H1 (cell line): ENCODE measurements around the gene GRIP2. TPM values are rescaled to one million over a fixed set of nuclear protein-coding genes. Genes with fewer than 3 reads are reported as not detected.

Experiments
- CTCF ChIA-PET: fragments of 300-600 bp; sonication (Branson Sonifier 250); formaldehyde crosslinking; loops from one replicate; lab custom pipeline; 2021; ENCODE audit not compliant: partially characterized antibody; lab: Charles Lee
- POLR2A ChIA-PET: fragments of 300-600 bp; sonication (Branson Sonifier 250); formaldehyde crosslinking; loops from one replicate; lab custom pipeline; 2021; ENCODE audit warnings: inconsistent platforms; ENCODE audit not compliant: partially characterized antibody; lab: Charles Lee
- DNase-seq, 2 experiments: peaks; one replicate each; pipeline versions ENCODE4 v3.0.0 to v3.0.0-alpha.2; 2010 to 2022; ENCODE audit warnings: low spot score in 2 of 2, low read depth in 1 of 2, mixed read lengths in 1 of 2
- FAIRE-seq: peaks from 2 replicates; lab custom pipeline; 2011; peaks lifted over from hg19 to GRCh38; lab: Jason Lieb, UNC
- H2AFZ ChIP-seq: 2 replicates; pipeline ENCODE4 v1.8.1; 2012; ENCODE audit warnings: low read length, inconsistent platforms
- H2AK5ac ChIP-seq: 2 replicates; pipeline ENCODE4 v1.6.1; 2013; ENCODE audit warnings: low read depth, low read length
- H2BK120ac ChIP-seq: replicated peaks from 2 replicates; pipeline ENCODE3; 2013; ENCODE audit warnings: low read depth, low read length, inconsistent platforms
- H2BK12ac ChIP-seq: 2 replicates; pipeline ENCODE4 v1.6.1; 2013; ENCODE audit warnings: low read depth, low read length
- H2BK15ac ChIP-seq: 2 replicates; pipeline ENCODE4 v1.6.1; 2013; ENCODE audit warnings: low read length
- H2BK20ac ChIP-seq: 2 replicates; pipeline ENCODE4 v1.6.1; 2013; ENCODE audit warnings: low read length
- H2BK5ac ChIP-seq: 2 replicates; pipeline ENCODE4 v1.6.1; 2013; ENCODE audit warnings: low read depth, low read length
- H3K14ac ChIP-seq: 2 replicates; pipeline ENCODE4 v1.6.1; 2013; ENCODE audit warnings: inconsistent platforms; ENCODE audit not compliant: insufficient read length
- H3K18ac ChIP-seq: 2 replicates; pipeline ENCODE4 v1.6.1; 2013; ENCODE audit warnings: low read length; ENCODE audit errors: extremely low read depth
- H3K23ac ChIP-seq: 2 replicates; pipeline ENCODE4 v1.6.1; 2013; ENCODE audit warnings: inconsistent platforms; ENCODE audit not compliant: insufficient read length
- H3K23me2 ChIP-seq: 2 replicates; pipeline ENCODE4 v1.6.1; 2013; ENCODE audit warnings: low read depth, low read length
- H3K27ac ChIP-seq: 2 replicates; pipeline ENCODE4 v1.6.1; 2011; ENCODE audit warnings: low read depth, low read length, inconsistent platforms
- H3K27me3 ChIP-seq, 4 experiments: replicated peaks in 1 of 4; 1 replicate in 1 of 4; 2 replicates in 3 of 4; pipeline versions ENCODE4 v1.6.1 to v1.8.1; 2011 to 2013; ENCODE audit warnings: low read length in 3 of 4, mild to moderate bottlenecking in 3 of 4, inconsistent platforms in 2 of 4, mixed read lengths in 2 of 4, moderate library complexity in 1 of 4; ENCODE audit not compliant: control insufficient read depth in 3 of 4, insufficient read depth in 3 of 4; ENCODE audit errors: extremely low read depth in 1 of 4
- H3K36me3 ChIP-seq, 4 experiments: 2 replicates each; pipeline versions ENCODE4 v1.6.1 to v1.8.1; 2011 to 2013; ENCODE audit warnings: mild to moderate bottlenecking in 4 of 4, low read length in 3 of 4, moderate library complexity in 2 of 4, control low read depth in 1 of 4, inconsistent platforms in 1 of 4; ENCODE audit not compliant: insufficient read depth in 4 of 4, control insufficient read depth in 2 of 4
- H3K4ac ChIP-seq: replicated peaks from 2 replicates; pipeline ENCODE3; 2013; ENCODE audit warnings: low read length, low read depth, mixed read lengths, inconsistent platforms; ENCODE audit not compliant: insufficient read length
- H3K4me1 ChIP-seq, 4 experiments: replicated peaks in 1 of 4; 1 replicate in 1 of 4; 2 replicates in 3 of 4; pipeline versions ENCODE4 v1.6.1 to v1.8.1; 2011 to 2013; ENCODE audit warnings: low read length in 3 of 4, inconsistent platforms in 2 of 4, mixed read lengths in 1 of 4; ENCODE audit not compliant: insufficient read depth in 4 of 4, control insufficient read depth in 3 of 4
- H3K4me2 ChIP-seq, 2 experiments: 2 replicates each; pipeline versions ENCODE4 v1.6.1 to v1.8.1; 2011 to 2013; ENCODE audit warnings: low read depth in 2 of 2, low read length in 2 of 2, control low read depth in 1 of 2, inconsistent platforms in 1 of 2, mild to moderate bottlenecking in 1 of 2; ENCODE audit not compliant: insufficient read depth in 1 of 2
- H3K4me3 ChIP-seq, 4 experiments: fragments of 200-600, 300-600 bp in 1 of 4; sonication (generic), shearing (Covaris generic), sonication (Bioruptor Twin) in 1 of 4; 2 replicates each; pipeline versions ENCODE4 v1.5.1 to v1.8.1; 2011 to 2016; ENCODE audit warnings: low read length in 4 of 4, low read depth in 3 of 4, control low read depth in 2 of 4, inconsistent platforms in 2 of 4, mild to moderate bottlenecking in 2 of 4, mixed read lengths in 1 of 4, moderate library complexity in 1 of 4; ENCODE audit not compliant: insufficient read depth in 2 of 4; ENCODE audit errors: extremely low read depth in 1 of 4
- H3K56ac ChIP-seq: replicated peaks from 2 replicates; pipeline ENCODE3; 2013; ENCODE audit warnings: low read depth, mild to moderate bottlenecking, mixed read lengths, low read length, inconsistent platforms; ENCODE audit not compliant: insufficient read length
- H3K79me1 ChIP-seq: 2 replicates; pipeline ENCODE4 v1.6.1; 2013; ENCODE audit warnings: low read depth, low read length, control low read depth
- H3K79me2 ChIP-seq, 2 experiments: 2 replicates each; pipeline versions ENCODE4 v1.6.1 to v1.8.1; 2012 to 2013; ENCODE audit warnings: low read length in 2 of 2, mild to moderate bottlenecking in 2 of 2, inconsistent platforms in 1 of 2; ENCODE audit not compliant: insufficient read depth in 2 of 2, control insufficient read depth in 1 of 2
- H3K9ac ChIP-seq, 4 experiments: replicated peaks in 1 of 4; 1 replicate in 1 of 4; 2 replicates in 3 of 4; pipeline versions ENCODE4 v1.6.1 to v1.8.1; 2011 to 2013; ENCODE audit warnings: low read depth in 3 of 4, low read length in 3 of 4, control low read depth in 2 of 4, mild to moderate bottlenecking in 2 of 4, moderate library complexity in 2 of 4, inconsistent platforms in 1 of 4; ENCODE audit errors: extremely low read depth in 1 of 4
- H3K9me3 ChIP-seq, 2 experiments: 2 replicates each; pipeline versions ENCODE4 v1.6.1 to v1.8.1; 2012 to 2013; ENCODE audit warnings: mild to moderate bottlenecking in 2 of 2, moderate library complexity in 2 of 2, control low read depth in 1 of 2, inconsistent platforms in 1 of 2, low read depth in 1 of 2, low read length in 1 of 2, mixed read lengths in 1 of 2; ENCODE audit not compliant: insufficient read depth in 2 of 2
- H4K20me1 ChIP-seq, 2 experiments: replicated peaks in 1 of 2; 2 replicates each; pipeline versions ENCODE3 to v1.8.1; 2011 to 2013; ENCODE audit warnings: inconsistent platforms in 2 of 2, low read length in 2 of 2, mild to moderate bottlenecking in 1 of 2; ENCODE audit not compliant: insufficient read depth in 2 of 2, control insufficient read depth in 1 of 2
- H4K5ac ChIP-seq: 2 replicates; pipeline ENCODE4 v1.6.1; 2013; ENCODE audit warnings: low read length, low read depth, mixed read lengths, inconsistent platforms; ENCODE audit not compliant: insufficient read length
- H4K8ac ChIP-seq: 2 replicates; pipeline ENCODE4 v1.8.0; 2013; ENCODE audit warnings: mild to moderate bottlenecking, moderate library complexity, low read length, inconsistent platforms; ENCODE audit not compliant: insufficient read depth; ENCODE audit errors: extremely low read depth
- H4K91ac ChIP-seq: replicated peaks from 2 replicates; pipeline ENCODE3; 2013; ENCODE audit warnings: low read length, mixed read lengths, inconsistent platforms; ENCODE audit not compliant: insufficient read length
- ASH2L ChIP-seq: fragments of 200-600, 300-600 bp; sonication (generic); IDR thresholded peaks from one replicate; pipeline ENCODE4 v1.7.1; 2017; ENCODE audit warnings: low read length
- CEBPB ChIP-seq: IDR thresholded peaks from 2 replicates; pipeline ENCODE4 v1.6.1; 2012; ENCODE audit warnings: low read depth, low read length
- HDAC2 ChIP-seq, 2 experiments: fragments of 300-600 bp in 1 of 2; sonication (generic) in 1 of 2; IDR thresholded peaks; 2 replicates each; pipeline ENCODE4 v1.6.1; 2011 to 2012; ENCODE audit warnings: low read depth in 2 of 2, low read length in 2 of 2, mild to moderate bottlenecking in 2 of 2, moderate library complexity in 2 of 2, borderline replicate concordance in 1 of 2, inconsistent platforms in 1 of 2
- HDAC6 ChIP-seq: IDR thresholded peaks from one replicate; pipeline ENCODE4 v1.7.1; 2012; ENCODE audit warnings: low read depth, mild to moderate bottlenecking, inconsistent platforms, low read length, moderate library complexity
- KDM1A ChIP-seq: fragments of 200-600, 300-600 bp; sonication (generic); IDR thresholded peaks from 2 replicates; pipeline ENCODE4 v1.7.1; 2016; ENCODE audit warnings: mild to moderate bottlenecking, low read length, borderline replicate concordance
- KDM4A ChIP-seq: IDR thresholded peaks from one replicate; pipeline ENCODE4 v1.7.1; 2012; ENCODE audit warnings: low read depth, mild to moderate bottlenecking, moderate library complexity, low read length, inconsistent platforms; ENCODE audit not compliant: severe bottlenecking
- NRF1 ChIP-seq: IDR thresholded peaks from 2 replicates; pipeline ENCODE4 v1.6.1; 2011; ENCODE audit warnings: mild to moderate bottlenecking, low read depth, low read length, improper control_type of control experiment
- RAD21 ChIP-seq, 2 experiments: IDR thresholded peaks in 1 of 2; conservative IDR thresholded peaks in 1 of 2; 2 replicates each; pipeline ENCODE4 v1.6.1; 2011; ENCODE audit warnings: low read depth in 2 of 2, low read length in 2 of 2, improper control_type of control experiment in 1 of 2, inconsistent platforms in 1 of 2, mild to moderate bottlenecking in 1 of 2, moderate library complexity in 1 of 2
- RFX5 ChIP-seq: IDR thresholded peaks from 2 replicates; pipeline ENCODE4 v1.6.1; 2011; ENCODE audit warnings: low read depth, low read length, improper control_type of control experiment, borderline replicate concordance
- RNF2 ChIP-seq: fragments of 200-900, 300-1000 bp; sonication (generic); IDR thresholded peaks from 2 replicates; pipeline ENCODE4 v1.7.1; 2016; ENCODE audit warnings: borderline replicate concordance, low read depth, mild to moderate bottlenecking, antibody characterized with exemption, low read length; ENCODE audit not compliant: poor library complexity, severe bottlenecking; ENCODE audit errors: missing control alignments
- SIN3A ChIP-seq, 2 experiments: IDR thresholded peaks in 1 of 2; conservative IDR thresholded peaks in 1 of 2; 2 replicates each; pipeline ENCODE4 v1.6.1; 2011 to 2012; ENCODE audit warnings: low read length in 2 of 2, improper control_type of control experiment in 1 of 2, low read depth in 1 of 2, mild to moderate bottlenecking in 1 of 2
- WGBS, 2 experiments: shearing (Covaris generic) in 1 of 2; methylation state at CpG; one replicate each; pipeline versions ENCODE4 v1.1.6 to v1.1.7; 2013 to 2015; ENCODE audit warnings: low lambda C conversion rate in 2 of 2, mixed read lengths in 2 of 2, inconsistent platforms in 1 of 2, low coverage in 1 of 2, missing lambda C conversion rate in 1 of 2; ENCODE audit not compliant: insufficient replicate concordance in 2 of 2, insufficient coverage in 1 of 2, insufficient read length in 1 of 2; ENCODE audit errors: extremely low coverage in 1 of 2, missing lambda C conversion rate in 1 of 2; 5-methylcytosine and 5-hydroxymethylcytosine counted together
- polyA plus RNA-seq, 7 experiments: library from polyadenylated mRNA; depleted of rRNA in 3 of 7; stranded (reverse) in 5 of 7; unstranded in 2 of 7; fragments of >200 nt in 5 of 7; fragments of 200-250 nt in 2 of 7; gene quantifications; 1 replicate in 5 of 7; 2 replicates in 1 of 7; 4 replicates in 1 of 7; pipeline versions ENCODE4 v1.2.1 to v1.2.3, GENCODE V29; 2011 to 2013; ENCODE audit warnings: missing spikeins in 2 of 7, mixed read lengths in 2 of 7
- total RNA-seq: library from RNA; stranded (reverse); fragmentation: NEBNext Ultra II Directional; extraction: Animal tissue kit (Norgen Biotek cat#: 25700); gene quantifications from 2 replicates; pipeline ENCODE4 v1.2.1, GENCODE V29; 2021
- TF ChIP-seq, protein P1 (sequence below): IDR thresholded peaks from 2 replicates; pipeline ENCODE4 v1.6.1; 2011; ENCODE audit warnings: low read depth, mild to moderate bottlenecking, low read length; ENCODE audit not compliant: insufficient read depth

GRIP2 gene
- total and polyA plus RNA-seq, 2 of the 8 experiments (the other 6 are each of a cell fraction or from before 2014, with no cell fraction given), result 2.5 to 6.4 TPM

DNA sequence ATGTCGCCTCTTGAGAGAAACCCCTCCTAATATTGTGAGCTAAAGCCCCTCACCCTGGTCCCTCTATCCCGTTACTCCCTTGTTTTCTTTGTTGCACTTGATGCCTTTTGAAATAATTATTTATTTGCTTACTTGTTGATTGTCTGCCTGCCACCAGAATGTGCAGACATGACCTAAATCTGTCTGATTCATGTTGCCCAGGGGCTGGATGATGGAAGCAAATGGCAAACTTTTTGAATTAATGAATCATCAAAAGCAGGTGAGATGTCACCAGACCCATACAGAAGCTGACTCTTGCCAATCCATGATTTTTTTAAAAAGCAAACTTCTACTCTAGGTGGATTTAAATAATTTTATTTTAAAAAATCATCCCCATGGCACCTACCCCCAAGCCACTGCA is 49.3 kb downstream of the GRIP2 start:
- Histone ChIP-seq H3K79me2 (no peaks in the 10 kb centered on the region), H4K20me1 (no peaks in the 10 kb centered on the region), H3K23ac (no peak overlapping the region), H3K27me3 (no peaks in the 10 kb centered on the region), H4K91ac (no peak overlapping the region), H3K27ac (no peak overlapping the region), H2BK20ac (no peak overlapping the region), H3K14ac (no peak overlapping the region), H4K5ac (no peak overlapping the region), H2BK15ac (no peak overlapping the region), H3K9ac (no peak overlapping the region; a peak in 1 of 7 replicates), H3K4me3 (no peak overlapping the region), H2BK5ac (no peak overlapping the region), H2AFZ (no peak overlapping the region), H3K9me3 (no peaks in the 10 kb centered on the region), H3K4me1 (no peaks in the 10 kb centered on the region; a peak in 3 of 7 replicates), H2BK120ac (no peak overlapping the region), H3K23me2 (no peaks in the 10 kb centered on the region), H3K36me3 (peaks cover 0 to 11% (median 5%) of the 10 kb centered on the region in 4 experiments; a peak in 6 of 8 replicates), H3K4ac (no peak overlapping the region), H3K18ac (no peak overlapping the region), H3K79me1 (no peaks in the 10 kb centered on the region), H2BK12ac (no peak overlapping the region), H2AK5ac (no peak overlapping the region), H3K56ac (no peak overlapping the region), H4K8ac (no peak overlapping the region), H3K4me2 (no peak overlapping the region)
- CTCF ChIA-PET, result interaction anchor here (1.2 kb wide), 1 partner anchor 24 kb away, joined by 6 read pairs; no protein-coding TSS in a partner anchor
- POLR2A ChIA-PET, result interaction anchor here (1.0 kb wide), 1 partner anchor 70 kb away, joined by 3 read pairs; no protein-coding TSS in a partner anchor
- FAIRE-seq, result no peak
- 88% methylated on average over 2 of the region's 2 CpGs; no CpG with 5 or more reads in 1 of the 2 experiments for WGBS, 2 experiments
- DNase-seq, result no peak
- no peak for TF ChIP-seq KDM4A
- TF ChIP-seq, protein P1, sequence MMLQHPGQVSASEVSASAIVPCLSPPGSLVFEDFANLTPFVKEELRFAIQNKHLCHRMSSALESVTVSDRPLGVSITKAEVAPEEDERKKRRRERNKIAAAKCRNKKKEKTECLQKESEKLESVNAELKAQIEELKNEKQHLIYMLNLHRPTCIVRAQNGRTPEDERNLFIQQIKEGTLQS, result no peak
- TF ChIP-seq HDAC6, result no peak
- TF ChIP-seq ASH2L, result no peak
- TF ChIP-seq RAD21 (IDR thresholded peaks at IDR 0.05 in 1 of 2, conservative IDR thresholded peaks at IDR 0.05 in 1 of 2; ENCODE audit: low read depth in 2 of 2, low read length in 2 of 2), result no peak
- TF ChIP-seq RFX5, result no peak
- TF ChIP-seq KDM1A, result no peak
- TF ChIP-seq NRF1, result no peak
- TF ChIP-seq RNF2, result no peak
- no peak for TF ChIP-seq HDAC2 (IDR thresholded peaks at IDR 0.05; ENCODE audit: borderline replicate concordance in 1 of 2, low read depth in 2 of 2, low read length in 2 of 2)
- TF ChIP-seq CEBPB, result no peak
- no peak for TF ChIP-seq SIN3A (conservative IDR thresholded peaks at IDR 0.05 in 1 of 2, IDR thresholded peaks at IDR 0.05 in 1 of 2; ENCODE audit: low read depth in 1 of 2, low read length in 2 of 2)
